Stomach (tissue), 4 donors: ENCODE results near the gene DPYSL3.

Experiments
- CTCF ChIP-seq, 7 experiments: fragments of 450-650 bp in 4 of 7; fragments of 200-600 bp in 3 of 7; sonication (generic) in 3 of 7; IDR thresholded peaks; one replicate each; pipeline ENCODE4 v1.5.1; 2016 to 2019; ENCODE audit warnings: antibody characterized with exemption in 7 of 7, control low read depth in 2 of 7, mild to moderate bottlenecking in 1 of 7
- EP300 ChIP-seq: sonication (generic); formaldehyde crosslinking; IDR thresholded peaks from one replicate; pipeline ENCODE4 v1.6.1; 2017; ENCODE audit warnings: antibody characterized with exemption
- POLR2A ChIP-seq, 4 donors: fragments of 450-650 bp; IDR thresholded peaks; one replicate each; pipeline ENCODE4 v1.6.1; 2016; ENCODE audit warnings: antibody characterized with exemption in 4 of 4, control low read depth in 2 of 4, mild to moderate bottlenecking in 1 of 4, moderate library complexity in 1 of 4

- no peak for TF ChIP-seq EP300
- no peak for TF ChIP-seq CTCF (IDR thresholded peaks at IDR 0.05)
- TF ChIP-seq POLR2A (IDR thresholded peaks at IDR 0.05) = no peak
Observed at GRCh38 chr5:147455822-147456450, 53.9 kb downstream of the DPYSL3 start.
